Measurements from ENCODE around the gene BAG2. TPM values are rescaled to one million over a fixed set of nuclear protein-coding genes. Genes with fewer than 3 reads are reported as not detected.

BAG2 gene
- 1.6 TPM for total RNA-seq

DNA sequence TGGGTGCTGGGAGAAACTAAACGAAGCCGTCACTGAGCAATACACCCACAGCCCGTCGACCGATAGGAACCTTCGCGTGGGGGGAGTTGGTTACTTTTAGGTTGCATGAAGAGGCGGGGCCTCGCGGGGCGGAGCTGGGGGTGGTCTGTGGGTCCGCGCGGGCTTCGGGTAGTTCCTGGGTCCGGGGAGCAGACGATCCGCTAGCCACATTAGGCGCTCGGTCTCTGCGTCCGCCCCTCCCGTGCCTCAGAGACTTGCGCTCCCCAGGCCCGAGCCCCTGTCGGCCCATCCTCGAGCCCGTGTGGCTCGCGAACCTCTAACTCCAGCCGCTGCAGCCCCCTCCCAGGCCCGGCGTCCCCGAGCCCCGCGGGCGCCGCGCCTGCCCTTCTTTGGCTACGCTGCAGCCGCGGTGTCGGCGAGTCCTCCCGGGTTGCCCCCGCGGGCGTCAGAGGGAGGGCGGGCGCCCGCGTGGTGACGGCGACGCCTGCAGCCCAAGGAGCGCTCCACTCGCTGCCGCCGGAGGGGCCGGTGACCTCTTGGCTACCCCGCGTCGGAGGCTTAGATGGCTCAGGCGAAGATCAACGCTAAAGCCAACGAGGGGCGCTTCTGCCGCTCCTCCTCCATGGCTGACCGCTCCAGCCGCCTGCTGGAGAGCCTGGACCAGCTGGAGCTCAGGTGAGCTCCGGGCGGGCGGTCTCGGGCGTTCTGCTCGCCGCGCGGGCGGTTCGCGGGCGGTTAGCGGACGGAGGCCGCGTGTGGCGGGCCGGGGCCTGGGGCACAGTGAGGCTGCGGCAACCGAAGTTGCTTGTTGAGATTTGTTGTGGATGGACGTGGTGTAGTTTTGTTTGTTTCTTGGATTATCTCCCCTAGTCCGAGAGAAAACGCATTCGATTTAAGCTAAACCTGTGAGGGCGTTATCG is at the start of gene BAG2:
Gene BAG2 (plus strand): TSS at position 191 of the 920 bp plus-strand sequence. CDS start 372 bp downstream, at position 563.
- DNase-seq (ENCODE audit: low spot score in 2 of 2), result peak; percentile 75 to 76
- FAIRE-seq, result no peak

DNA sequence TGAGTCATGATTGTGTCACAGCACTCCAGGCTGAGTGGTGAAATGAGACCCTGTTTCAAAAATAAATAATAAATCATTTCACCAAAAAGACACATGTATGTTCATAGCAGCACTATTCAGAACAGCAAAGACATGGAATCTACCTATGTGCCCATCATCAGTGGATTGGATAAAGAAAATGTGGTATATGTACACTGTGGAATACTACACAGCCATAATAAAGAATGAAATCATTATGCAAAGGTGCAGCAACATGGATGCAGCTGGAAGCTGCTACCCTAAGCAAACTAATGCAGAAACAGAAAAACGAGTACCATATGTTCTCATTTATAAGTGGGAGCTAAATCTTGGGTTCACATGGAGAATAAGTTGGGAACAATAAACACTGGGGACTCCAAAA is 49.0 kb upstream of the BAG2 start:
- no peak for FAIRE-seq
- DNase-seq (ENCODE audit: low spot score in 2 of 2), result no peak

DNA sequence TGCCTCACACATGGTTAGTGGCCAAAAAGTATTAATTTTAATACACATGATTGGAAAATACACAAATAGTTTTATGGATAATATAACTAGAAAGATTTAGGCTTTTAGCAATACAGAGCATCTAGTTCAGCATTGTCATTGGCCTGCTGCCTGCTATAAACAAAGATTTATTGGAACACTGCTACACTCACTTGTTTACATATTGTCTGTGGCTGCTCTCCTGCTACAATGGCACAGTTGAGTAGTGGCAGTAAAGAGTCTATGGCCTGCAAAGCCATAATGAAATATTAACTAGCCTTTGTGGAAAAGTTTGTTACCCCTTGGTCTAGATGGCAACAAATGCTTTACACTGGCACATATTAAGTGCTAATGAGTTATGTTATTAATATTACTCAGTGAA is 44.4 kb upstream of the BAG2 start:
- no peak for DNase-seq (ENCODE audit: low spot score in 2 of 2)
- FAIRE-seq, result no peak

- DNase-seq (ENCODE audit: low spot score in 2 of 2), result no peak
- FAIRE-seq, result no peak
These were observed 41.4 kb upstream of the BAG2 start for GRCh38 chr6:57130661-57131177.

DNA sequence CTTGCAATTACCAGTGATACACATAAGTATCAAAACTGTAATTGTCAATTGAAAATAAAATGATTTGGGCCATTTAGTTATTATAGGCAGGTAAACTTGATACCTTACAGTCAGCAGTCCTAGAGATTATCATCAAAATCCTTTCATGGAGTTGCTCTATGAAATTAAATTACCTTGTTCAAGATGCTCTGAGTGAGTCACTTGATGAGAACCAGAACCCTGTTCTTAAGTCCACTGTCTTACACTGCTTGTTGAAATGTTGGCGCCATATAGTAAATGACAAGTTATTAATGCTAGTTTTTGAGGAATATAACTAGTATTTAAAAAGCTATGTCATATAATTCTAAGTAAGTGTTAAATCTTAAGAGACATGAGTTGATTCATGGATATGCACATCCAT is 37.2 kb upstream of the BAG2 start:
- DNase-seq (ENCODE audit: low spot score in 2 of 2) (no peak), FAIRE-seq (no peak)

GRCh38 chr6:57135885-57136284 is 36.2 kb upstream of the BAG2 start:
- FAIRE-seq (no peak), DNase-seq (ENCODE audit: low spot score in 2 of 2) (no peak)

- FAIRE-seq, result no peak
These were observed 34.8 kb upstream of the BAG2 start for GRCh38 chr6:57137350-57137749.

DNA sequence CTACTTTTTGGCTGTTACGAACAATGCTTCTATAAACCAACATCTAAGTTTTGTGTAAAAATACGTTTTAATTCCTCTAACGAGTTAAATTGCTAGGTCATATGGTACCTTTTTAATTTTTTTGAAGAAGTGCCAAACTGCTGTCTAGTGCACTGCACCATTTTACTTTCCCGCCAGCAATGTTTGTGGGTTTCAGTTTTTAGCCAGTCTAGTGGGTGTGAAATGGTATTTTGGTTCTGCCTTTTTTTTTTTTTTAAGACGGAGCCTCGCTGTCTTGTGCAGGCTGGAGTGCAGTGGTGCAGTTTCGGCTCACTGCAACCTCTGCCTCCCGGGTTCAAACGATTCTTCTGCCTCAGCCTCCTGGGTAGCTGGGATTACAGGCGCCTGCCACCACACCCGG is 34.1 kb upstream of the BAG2 start:
- FAIRE-seq (no peak), DNase-seq (ENCODE audit: low spot score in 2 of 2) (no peak)

More at GRCh38 chr6:57137350-57137749, 34.8 kb upstream of the BAG2 start:
- DNase-seq (ENCODE audit: low spot score in 2 of 2), result no peak

- FAIRE-seq, result no peak
- DNase-seq (ENCODE audit: low spot score in 2 of 2), result no peak
These were observed 30.5 kb upstream of the BAG2 start for GRCh38 chr6:57141451-57142177.

GRCh38 chr6:57142178-57142525 is 30.0 kb upstream of the BAG2 start:
- FAIRE-seq (no peak), DNase-seq (ENCODE audit: low spot score in 2 of 2) (no peak)

DNA sequence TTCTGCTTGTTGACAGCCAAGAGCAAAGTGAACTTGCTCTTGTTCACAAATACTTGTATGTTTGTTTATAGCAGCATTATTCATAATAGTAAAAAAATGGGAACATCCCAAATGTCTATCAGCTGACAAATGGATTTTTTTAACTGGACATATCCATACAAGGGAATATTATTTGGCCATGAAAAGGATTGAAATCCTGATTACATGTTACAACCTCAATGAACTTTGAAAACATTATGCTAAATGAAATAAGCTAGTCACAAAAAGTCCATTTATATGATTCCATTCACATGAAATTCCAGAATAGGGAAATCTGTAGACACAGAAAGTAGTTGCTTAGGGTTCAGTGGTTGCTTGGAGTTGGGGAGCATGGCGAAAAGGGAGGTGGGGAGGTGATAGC is 28.4 kb upstream of the BAG2 start:
- DNase-seq (ENCODE audit: low spot score in 2 of 2), result no peak
- no peak for FAIRE-seq

- DNase-seq (ENCODE audit: low spot score in 2 of 2) (no peak), FAIRE-seq (no peak)
These were observed 24.7 kb upstream of the BAG2 start for GRCh38 chr6:57147401-57147800.

- no peak for FAIRE-seq
- DNase-seq (ENCODE audit: low spot score in 2 of 2), result no peak
These were observed 23.9 kb upstream of the BAG2 start for GRCh38 chr6:57147955-57148858.

DNA sequence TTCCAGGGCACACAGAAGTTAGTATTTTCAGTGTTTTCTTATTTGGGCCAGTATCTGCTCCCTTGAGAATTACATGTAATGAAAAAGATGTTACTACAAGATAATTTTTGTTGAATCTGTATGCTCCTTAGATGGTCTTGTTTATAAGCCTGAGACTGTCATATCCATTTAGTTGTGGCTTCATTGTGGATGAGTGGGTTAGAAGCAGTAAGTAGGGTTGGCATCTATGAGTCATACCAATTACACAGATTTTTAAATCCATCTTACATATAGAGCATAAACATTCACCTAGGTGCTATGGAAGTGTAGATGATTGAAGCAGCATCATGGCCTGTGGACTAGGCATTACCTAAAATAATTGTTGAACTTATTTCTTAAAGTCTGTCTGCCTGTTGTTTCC is 13.5 kb upstream of the BAG2 start:
- DNase-seq (ENCODE audit: low spot score in 2 of 2), result no peak
- FAIRE-seq, result no peak

GRCh38 chr6:57159127-57159526 is 13.0 kb upstream of the BAG2 start:
- no peak for FAIRE-seq
- no peak for DNase-seq (ENCODE audit: low spot score in 2 of 2)

GRCh38 chr6:57162028-57162427 is 10.1 kb upstream of the BAG2 start:
- DNase-seq (ENCODE audit: low spot score in 2 of 2) (no peak), FAIRE-seq (no peak)

DNA sequence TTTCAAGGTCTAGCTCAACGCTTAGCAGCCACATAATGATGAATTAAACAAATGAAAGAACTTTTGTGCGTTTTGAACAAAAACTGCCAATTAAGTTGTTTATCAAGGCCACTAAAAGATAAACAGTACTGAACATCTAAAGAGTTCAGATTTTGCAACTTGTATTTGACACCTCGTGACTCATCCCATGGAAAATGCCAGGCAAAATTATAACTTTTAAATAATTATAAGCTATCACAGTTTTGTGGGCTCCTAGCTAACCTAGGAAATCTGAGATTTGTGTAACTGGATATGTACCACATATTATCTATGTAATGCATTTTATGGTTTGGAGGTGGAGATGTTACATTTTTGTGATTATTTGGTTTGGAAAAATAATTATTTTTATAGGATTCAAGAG is 9.6 kb upstream of the BAG2 start:
- no peak for FAIRE-seq

DNA sequence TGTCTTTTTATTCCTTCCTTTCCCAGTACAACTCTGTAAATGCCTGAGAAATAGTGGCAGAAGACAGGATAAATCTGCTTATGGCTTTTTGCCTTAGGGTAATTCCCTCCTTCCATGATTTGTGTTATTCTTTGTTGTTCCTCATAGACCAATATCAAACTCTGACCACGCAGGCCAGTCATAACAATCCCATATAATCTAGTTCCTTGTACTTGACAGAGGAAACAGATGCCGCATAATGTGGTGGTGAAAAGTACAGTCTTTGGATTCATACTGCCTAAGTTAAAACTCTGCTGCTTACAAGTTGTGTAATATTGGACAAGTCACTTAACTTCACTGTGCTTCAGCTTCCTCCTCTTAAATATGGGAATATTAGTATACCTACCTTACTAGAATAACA is 8.2 kb upstream of the BAG2 start:
- FAIRE-seq, result no peak
- DNase-seq (ENCODE audit: low spot score in 2 of 2), result no peak

More for the DNA sequence above, 9.6 kb upstream of the BAG2 start:
- DNase-seq (ENCODE audit: low spot score in 2 of 2), result no peak

DNA sequence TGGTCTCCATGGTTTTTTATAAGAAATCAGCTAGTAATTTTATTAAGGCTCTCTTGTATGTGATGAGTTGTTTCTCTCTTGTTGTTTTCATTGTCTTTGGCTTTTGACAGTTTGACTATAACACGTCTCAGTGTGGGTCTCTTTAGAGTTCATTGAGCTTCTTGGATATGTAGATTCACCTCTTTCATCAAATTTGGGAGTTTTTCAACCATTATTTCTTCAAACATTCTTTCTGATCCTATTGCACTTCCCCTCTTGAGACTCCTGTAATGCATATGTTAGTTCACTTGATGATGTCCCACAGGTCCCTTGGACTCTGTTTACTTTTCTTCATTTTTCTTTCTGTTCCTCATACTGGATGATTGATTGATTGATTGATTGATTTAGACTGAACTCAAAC is 7.0 kb upstream of the BAG2 start:
- FAIRE-seq (no peak), DNase-seq (ENCODE audit: low spot score in 2 of 2) (no peak)

GRCh38 chr6:57173056-57173885 is 1.1 kb downstream of the BAG2 start:
- DNase-seq (ENCODE audit: low spot score in 2 of 2) (peak in 1 of 2 donors; percentile 11), FAIRE-seq (no peak)
